Measurements from ENCODE around the gene CALCOCO1.
A peak's percentile ranks its signal among the peaks of the same experiment; 100 is the strongest.
"Not testable (repeated sequence)": the region's sequence is repeated elsewhere in the genome, so short reads cannot be mapped to it uniquely, and the experiment has no call there.

CALCOCO1 gene

DNA sequence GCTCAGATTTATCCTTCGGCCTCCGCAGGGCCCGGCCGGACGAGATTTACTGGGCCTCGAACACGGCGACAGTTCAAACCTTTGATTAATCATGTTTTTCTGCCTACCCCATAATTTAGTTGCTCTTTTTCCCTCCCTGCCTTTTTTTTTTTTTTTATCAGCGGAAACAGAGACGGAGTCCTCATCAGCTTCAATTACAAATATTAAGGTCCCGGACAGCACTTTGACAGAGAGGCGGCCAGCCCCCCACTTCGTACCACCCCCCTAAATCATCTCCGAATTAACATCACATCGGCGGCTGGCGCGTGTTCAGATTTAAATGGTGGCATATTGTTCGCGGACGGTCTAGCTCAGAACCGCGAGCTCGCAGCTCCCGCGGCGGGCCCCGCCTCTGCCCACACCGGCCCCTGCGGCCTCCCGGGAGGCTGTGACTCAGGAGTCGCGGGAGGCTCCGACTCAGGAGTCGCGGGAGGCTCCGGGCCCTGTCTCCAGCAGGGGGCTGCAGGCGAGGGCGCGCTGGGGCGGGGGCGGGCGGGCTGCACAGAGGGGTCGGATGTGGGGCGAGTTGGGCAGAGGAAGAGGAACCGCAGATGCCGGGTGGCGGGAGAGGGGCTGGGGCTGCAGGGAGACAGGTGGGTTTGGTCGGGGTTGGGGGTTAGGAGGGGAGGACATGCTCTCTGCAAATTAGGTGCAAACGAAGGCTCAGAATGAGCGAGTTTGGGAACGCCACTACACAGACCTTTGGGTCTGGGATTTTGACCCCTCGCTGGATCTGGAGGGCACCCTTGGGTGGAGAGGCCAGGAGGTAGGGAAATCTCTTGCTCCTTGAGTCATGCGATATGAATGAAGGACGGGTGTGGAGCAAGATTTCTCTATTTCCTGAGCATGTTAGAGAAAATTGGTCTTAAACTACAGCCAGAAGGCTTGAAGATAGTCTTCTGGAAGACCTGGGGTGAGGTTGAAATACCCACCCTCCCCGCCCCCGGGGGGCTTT, 31.8 kb downstream of the CALCOCO1 start:
- no peak for DNase-seq

DNA sequence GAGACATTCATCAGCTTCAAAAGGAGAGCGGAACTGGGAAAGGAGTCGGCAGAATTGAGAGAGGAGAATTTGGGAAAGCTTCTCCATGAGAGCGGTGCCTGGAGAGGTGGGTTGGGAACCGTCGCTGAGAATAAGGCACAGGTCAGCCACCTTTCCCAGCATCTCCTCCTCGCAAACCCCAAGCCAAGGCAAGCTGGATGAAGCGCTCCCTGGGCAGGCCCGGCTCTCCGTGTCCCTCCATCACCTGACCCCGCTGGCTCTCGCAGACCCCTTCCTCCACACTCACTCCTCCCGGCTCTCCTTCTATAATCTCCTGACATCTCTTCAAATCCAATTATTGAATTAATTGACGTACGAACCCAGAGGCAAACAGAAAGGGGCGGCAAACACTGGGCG, 32.5 kb downstream of the CALCOCO1 start:
- DNase-seq: no peak

DNA sequence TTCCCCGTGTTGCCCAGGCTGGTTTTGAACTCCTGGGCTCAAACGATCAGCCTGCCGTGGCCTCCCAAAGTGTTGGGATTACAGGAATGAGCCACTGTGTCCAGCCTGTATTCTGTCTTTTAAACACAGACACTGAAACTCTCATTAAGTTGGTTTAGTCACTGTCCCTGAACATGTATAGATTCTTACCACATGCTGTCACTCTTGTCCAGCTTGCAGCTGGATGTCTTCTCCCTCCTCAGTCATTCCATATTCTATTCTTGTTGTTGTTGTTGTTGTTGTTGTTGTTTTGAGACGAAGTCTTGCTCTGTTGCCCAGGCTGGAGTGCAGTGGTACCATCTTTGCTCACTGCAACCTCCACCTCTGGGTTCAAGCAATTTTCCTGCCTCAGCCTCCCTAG, 39.1 kb downstream of the CALCOCO1 start:
- DNase-seq: no peak

DNA sequence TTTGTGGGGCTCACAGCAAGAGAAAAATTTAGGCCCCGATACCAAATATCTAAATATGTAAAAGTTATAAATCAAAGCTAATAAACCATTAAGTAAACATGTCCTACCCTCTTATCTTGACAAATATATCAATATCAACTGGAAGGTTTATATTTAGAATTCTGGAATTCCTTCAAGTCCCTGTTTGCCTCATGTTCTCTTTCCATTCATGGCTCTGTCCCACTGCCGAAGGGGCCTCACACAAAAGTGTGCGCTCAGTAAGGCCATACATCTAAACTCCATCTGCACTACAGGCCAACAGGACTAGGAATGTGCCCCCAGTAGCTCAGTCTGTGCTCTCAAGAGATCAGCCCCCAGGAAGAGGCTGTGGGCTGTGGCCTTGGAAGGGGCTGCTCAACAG, 40.8 kb downstream of the CALCOCO1 start:
- DNase-seq: no peak

DNA sequence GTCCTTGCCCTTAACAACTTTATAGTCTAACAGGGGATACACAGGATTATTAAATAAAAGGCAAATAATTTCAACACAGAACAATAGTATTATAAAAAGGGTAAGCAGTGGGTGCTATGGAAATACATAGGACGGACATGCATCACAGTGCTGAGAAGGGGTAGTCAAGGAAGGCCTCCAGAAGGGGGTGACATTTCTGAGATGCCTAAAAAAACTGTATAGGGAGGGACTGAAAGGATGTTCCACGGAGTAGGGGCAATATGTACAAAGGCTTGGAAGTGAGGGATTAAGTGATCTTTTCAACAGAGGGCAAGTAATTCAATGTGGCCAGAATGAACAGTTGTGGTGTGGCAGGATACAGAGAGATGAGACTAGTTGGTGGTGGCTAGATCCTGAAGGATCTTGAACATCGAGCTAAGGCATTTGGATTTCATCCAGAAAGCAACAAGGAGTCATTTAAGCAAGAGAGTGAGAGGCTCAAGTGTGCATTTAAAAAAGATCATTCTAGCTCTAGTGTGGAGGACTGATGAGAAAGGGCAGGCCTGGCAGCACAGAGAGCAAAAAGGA, 42.5 kb downstream of the CALCOCO1 start:
- DNase-seq: no peak

DNA sequence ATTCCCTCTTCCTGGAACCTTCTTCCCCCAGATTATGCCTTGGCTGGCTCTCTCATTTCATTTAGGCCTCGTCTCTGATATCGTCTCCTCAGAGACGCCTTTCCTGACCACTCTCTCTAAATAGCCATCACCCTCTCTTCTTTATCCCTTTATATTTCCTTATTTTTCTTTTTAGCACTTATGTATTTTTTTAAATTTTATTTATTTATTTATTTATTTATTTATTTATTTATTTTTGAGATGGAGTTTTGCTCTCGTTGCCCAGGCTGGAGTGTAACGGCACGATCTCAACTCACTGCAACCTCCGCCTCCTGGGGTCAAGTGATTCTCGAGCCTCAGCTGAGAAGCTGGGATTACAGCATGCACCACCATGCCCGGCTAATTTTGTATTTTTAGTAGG, 43.3 kb downstream of the CALCOCO1 start:
- DNase-seq: no peak

DNA sequence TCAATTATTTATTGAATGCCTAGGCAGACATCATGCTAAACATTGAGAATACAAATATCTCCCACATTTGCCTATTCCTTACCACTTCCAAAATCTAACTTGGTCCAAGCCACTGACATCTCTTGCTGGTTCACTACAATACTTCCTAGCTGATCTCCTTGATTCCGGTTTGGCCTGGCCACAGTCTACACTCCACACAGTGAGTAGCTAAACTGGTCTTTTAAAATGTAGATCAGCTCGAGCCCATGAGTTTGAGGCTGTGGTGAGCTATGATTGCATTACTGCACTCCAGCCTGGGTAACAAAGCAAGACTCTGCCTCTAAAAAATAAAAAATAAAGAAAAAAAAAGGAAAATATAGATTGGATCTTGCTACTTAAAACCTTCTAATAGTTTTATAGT, 43.8 kb downstream of the CALCOCO1 start:
- no peak for DNase-seq

DNA sequence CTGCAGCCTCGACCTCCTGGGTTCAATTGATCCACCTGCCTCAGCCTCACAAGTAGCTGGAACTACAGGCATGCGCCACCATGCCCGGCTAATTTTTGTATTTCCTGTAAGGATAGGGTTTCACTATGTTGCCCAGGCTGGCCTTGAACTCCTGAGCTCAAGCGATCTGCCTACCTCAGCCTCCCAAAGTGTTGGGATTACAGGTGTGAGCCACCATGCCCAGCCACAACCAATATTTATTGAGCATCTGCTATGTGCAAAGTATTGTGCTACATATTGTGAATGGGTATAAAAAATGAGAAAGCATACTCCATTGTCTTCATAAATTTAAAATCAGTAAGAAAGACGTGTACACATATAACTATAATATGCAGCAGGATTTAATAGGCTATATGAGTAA, 47.2 kb downstream of the CALCOCO1 start:
- DNase-seq: not testable (repeated sequence)

DNA sequence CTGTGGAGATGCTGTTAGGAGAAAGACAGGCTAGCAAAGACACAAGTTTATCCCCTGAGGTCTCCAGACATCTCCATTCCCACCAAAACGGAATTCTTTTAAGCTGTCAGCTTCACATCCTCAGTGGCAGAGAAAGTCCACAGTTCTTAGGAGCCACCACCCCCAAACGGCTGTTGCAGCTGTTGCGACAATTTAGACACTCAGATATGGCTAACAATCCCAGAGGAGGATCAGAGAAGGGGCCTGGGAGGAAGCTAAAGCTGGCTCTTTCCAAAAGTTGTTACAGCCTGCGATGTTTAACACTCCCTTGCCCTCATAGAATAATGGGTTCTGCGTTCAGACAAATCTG, 49.5 kb downstream of the CALCOCO1 start:
- DNase-seq: no peak

DNA sequence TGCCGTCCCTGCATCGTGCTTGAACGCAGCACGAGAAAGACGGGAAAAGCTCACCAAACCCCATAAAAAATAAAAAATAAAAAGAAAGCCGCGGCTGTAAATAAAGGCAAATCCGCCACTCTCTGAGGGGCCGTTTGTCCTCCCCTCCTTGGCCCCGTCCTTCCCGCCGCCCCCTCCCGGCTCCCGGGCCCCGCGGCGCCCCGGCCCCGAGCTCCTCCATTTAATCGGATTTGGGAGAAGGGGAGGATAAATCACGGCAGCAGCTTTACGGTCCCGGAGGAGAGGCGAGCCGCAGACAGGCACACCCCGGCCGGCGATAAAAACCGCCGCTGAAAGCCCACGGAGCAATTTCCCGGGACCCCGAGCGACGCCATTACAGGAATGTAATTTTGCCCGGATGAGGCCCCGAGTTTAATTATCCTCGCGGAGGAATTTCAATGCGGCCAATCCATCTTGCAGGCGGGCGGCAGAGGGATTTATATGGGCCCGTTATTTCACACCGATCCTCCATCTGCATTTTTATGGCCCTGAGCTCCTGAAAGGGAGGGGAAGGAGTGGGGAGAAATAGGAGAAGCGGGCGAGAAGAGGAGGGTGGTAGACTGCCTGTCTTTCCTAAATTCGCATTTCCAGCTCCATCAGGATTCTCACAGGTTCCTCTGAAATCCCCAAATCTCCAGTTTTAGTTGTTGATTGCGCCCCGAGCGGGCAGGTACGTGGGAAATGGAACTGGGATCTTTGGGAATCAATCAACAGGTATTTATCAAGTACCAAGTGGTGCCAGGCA, 50.0 kb downstream of the CALCOCO1 start:
- no peak for DNase-seq

DNA sequence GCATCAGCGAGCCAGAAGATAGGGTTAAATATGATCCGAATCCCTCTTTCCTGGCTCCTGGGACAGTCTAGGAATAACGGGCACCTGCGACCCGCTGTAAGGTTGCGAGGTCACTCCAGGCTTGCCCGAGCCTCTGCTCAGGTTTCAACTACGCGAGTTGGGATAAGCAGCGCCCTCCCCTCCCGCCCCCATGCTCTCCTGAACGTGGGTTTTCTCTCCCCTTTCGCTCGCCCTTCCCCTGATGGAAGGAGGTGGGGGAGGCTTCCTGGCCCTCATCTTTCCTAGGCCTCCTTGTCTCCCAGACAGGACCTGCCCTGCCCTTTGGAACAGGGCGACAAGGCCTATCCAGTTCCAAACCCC, 50.6 kb downstream of the CALCOCO1 start:
- DNase-seq: no peak

DNA sequence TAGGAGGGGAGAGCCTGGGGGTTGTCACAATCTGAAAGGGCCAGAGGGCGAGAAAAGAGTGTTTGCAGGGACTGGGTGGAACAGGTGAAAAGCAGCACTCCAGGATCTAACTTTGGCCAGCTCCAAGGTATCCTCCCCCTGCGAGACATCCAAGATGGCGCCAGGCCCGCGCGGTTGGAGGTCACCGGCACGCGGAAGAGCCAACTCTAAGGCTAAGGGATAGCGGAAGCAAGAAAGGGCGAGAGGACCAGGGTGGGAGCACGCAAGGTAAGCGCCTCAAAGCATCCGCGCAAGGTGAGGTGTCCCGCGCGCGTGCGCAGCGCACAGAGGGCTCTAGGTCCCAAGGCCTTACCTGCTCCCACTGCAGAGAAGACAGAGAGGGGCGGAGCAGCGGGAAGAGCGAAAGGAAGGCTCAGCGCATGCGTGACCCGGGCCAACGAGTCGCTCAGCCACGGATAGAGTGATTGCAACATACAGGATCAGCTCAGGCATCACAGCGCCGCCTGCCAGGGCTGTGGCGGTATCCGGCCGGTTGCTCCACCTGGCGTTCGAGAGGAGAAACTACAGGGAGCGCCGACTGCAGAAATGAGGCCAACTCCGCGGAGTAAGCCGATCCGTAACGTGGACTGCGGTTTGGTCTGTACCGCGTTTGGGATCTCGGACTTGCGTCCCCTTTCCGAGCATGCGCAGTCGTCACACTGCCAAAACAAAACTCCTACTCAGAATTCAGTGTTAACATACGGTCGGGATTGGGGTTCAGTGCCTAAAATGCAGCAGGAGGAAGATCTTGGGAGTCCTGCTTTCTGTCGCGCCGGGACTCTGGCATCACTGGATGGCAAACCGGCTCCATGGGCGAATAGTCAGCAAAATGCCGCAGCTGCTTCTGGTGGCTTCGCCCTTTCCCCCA, 51.3 kb downstream of the CALCOCO1 start, which contains the start of gene ATP5MC2:
ATP5MC2 (minus strand) TSS at position 383 of the 907 bp plus-strand sequence. CDS start 3,469 bp downstream, outside the sequence.
- peak; percentile 75 for DNase-seq

DNA sequence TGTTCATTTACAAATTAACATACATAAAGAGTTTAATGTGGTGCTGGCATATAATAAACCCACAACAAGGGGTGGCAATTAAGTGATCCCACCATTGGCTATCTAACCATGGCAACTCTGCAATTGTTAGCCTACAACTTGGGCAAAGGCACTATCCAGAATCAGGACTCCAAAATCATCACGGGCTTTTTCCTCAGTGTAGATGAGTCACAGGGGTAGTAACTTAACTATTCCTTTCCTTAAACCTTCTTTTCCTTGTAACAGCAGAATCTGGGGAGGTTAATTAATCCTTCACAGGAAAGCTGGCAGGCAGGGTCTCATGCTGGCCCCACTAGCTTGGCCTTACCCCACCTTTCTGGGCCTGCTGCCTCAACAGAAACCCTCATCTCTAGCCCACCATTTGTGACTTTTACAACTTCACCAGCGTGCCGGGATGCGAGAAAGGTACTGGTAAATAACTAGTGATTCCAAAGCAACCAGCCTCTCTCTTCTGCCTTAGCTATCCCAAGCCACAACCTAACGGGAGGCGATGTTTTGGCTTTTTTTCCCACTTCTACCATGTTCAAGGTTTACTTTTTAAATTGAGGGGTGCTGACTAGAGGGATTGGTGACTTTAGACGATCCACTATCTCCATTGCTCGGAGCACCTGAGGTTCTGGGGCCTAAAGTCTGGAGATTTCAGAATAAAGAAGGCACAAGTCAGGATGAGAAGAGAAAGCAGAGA, 52.1 kb downstream of the CALCOCO1 start:
- no peak for DNase-seq

DNA sequence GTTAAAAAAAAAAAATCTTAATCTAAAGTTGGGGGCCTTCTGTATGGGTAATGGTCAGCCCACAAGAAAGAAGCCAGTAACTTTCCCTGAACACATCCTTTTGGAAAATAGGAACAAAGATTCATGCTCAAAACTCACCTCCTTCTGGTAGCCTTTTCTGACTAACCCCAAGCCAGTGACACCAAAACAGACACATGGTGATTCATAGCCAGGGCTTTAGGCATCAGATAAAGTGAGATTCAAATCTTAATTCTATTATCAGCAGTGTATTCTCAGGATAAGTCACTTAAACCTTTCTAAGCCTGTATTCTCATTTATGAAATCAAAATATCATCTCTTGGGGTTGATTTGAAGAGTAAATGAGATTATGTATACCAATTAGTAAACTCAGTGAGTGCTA, 56.3 kb downstream of the CALCOCO1 start:
- DNase-seq: no peak

DNA sequence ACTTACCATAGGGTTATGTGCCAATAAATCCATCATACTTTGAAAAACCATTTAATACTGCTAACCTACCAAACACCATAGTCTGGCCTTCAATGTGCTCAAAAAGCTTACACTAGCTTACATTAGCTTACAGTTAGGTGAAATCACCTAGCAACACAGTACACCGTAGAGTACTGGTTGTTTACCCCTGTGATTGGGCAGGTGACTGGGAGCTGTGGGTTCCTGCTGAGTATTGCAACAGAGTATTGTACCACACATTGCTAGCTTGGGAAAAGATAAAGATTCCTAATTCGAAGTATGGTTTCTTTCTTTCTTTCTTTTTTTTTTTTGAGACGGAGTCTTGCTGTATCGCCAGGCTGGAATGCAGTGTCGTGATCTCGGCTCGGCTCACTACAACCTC, 56.9 kb downstream of the CALCOCO1 start:
- no peak for DNase-seq

DNA sequence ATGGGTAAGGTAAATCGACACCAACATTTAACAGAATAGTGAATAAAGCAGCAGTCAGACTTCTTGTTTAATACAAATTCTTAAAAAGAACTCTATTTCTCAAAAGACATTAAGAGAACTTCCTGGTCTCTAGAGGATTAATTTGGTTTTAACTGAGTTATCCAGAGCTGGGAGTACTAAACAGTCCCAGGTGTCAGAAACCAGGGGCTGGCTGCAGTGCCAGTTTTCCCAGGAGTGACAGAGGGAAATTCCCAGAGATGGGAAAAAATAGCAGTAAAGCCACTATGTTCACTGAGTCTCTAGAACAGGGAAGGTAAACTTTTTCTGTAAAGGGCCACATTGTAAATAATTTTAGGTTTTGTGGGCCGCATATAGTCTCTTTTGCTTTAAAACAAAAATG, 60.2 kb downstream of the CALCOCO1 start:
- no peak for DNase-seq

DNA sequence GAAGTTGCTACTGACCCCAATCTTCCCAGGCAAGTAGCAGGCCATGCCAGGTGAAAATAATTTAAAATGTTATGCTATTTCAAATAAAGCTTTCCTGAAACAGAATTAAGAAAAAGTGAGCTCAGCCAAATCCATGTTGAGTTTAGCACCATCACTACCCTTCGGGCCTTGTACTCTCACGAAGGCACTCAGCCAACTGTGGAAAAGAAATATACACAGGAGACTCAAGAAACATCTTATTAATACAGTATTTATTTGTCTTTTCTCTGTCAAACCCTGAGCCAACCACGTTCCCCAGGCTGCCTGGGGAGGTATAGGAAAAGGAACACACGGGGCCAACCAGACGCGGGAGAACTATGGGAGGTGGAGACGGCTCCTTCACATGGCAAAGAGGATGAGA, 62.3 kb downstream of the CALCOCO1 start:
- DNase-seq: no peak

DNA sequence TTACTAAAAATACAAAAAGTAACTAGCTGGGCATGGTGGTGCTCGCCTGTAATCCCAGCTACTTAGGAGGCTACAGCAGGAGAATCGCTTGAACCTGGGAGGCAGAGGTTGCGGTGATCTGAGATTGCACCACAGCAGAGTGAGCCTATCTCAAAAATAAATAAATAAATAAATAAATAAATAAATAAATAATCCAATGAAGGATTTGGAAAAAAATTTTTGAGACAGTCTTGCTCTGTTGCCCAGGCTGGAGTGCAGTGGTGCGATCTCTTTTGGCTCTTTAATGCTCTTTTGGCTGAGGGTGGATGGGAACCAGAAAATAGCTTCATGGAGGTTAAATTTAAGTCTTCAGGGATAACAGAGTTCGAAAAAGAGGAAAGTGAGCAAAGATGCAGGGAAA, 63.1 kb downstream of the CALCOCO1 start:
- no peak for DNase-seq

DNA sequence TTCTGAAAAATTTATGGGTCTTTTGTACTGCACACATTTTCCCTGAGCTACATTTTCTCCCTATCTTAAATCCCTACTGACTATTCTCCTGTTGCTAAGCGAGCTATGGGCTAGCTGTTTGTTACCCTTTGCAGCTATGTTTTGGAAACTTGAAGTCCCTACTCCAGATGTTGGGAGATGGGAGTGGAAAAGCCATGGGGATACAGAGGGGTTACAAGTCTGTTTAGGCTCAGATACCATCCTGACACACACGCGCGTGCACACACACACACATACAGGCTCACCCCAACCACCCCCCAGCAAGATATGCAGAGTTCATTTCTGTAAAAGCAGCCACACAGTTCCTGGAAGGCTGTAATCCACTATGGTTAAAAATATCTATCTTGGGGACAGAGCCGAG, 67.2 kb downstream of the CALCOCO1 start:
- no peak for DNase-seq

DNA sequence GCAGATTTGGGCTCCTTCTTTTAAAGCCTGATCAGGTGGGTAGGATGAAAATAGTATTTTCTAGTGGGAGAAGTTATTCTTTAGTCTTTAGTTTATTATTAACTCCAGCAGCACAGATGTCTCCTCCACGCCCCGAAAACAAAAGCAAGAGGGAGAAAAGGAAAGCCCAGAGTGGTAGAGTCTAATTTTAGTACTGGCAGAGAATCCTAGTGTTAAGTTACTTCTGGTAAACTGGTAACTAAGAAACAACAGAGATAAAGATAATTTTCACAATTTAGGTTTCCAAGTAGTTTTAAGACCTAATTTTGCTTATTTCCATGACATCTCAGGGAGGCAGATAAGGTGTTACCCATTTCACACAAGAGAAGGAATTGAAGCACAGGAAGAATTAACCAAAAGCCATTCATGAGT, 67.7 kb downstream of the CALCOCO1 start:
- DNase-seq: no peak

DNA sequence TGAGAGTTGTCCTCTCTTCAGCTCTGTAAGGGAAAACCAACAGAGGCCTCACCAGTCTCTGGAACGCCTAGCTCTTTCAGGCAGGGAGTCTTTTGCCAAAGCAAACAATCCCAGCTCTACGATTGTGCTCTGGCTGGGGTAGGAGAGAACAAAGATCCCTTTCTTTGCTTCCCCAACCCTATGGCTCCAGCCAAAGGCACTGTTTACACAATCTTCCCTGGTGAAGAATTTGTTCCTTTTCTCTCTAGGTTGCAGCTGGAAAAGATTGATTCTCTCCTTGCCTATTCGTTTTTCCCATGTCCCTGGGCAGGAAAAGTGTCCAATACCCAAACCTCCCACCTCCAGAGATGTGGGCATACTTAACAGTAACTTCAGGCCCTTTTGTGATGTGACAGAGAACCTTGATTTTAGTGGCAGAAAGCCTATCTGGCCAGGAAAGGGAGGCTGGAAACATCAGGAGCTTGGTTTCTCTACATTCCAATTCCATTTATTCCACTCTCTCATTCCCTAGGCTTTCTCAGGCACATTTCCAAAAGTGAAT, 68.2 kb downstream of the CALCOCO1 start:
- no peak for DNase-seq

Measured in KG1 (cell line).